ENCODE measurements around the gene BAZ1B. TPM values are rescaled to one million over a fixed set of nuclear protein-coding genes. Genes with fewer than 3 reads are reported as not detected.
"Not testable (repeated sequence)": the region's sequence is repeated elsewhere in the genome, so short reads cannot be mapped to it uniquely, and the experiment has no call there.

BAZ1B gene
- total RNA-seq, 1 donor from 2014 or later = 42.4 TPM

DNA sequence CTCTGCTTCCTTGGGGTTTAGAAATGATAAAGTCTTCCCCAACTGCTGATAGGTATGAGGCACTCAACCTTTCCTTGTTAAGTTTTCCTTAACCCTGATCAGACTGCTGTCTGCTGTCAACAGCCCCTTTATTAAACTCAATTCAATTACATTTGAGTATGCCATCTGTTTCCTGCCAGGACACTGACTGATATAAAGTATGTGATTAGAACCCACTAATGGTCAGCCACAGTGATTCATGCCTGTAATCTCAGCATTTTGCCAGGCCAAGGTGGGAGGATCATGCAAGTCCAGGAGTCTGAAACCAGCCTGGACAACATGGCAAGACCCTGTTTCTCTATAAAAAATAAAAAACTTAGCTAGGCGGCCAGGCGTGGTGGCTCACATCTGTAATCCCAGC, 18.1 kb downstream of the BAZ1B start:
- no peaks in the 10 kb centered on the region for H3K27me3 ChIP-seq (ENCODE audit: control insufficient read depth, insufficient read depth, low read length)
- TF ChIP-seq, protein P1, sequence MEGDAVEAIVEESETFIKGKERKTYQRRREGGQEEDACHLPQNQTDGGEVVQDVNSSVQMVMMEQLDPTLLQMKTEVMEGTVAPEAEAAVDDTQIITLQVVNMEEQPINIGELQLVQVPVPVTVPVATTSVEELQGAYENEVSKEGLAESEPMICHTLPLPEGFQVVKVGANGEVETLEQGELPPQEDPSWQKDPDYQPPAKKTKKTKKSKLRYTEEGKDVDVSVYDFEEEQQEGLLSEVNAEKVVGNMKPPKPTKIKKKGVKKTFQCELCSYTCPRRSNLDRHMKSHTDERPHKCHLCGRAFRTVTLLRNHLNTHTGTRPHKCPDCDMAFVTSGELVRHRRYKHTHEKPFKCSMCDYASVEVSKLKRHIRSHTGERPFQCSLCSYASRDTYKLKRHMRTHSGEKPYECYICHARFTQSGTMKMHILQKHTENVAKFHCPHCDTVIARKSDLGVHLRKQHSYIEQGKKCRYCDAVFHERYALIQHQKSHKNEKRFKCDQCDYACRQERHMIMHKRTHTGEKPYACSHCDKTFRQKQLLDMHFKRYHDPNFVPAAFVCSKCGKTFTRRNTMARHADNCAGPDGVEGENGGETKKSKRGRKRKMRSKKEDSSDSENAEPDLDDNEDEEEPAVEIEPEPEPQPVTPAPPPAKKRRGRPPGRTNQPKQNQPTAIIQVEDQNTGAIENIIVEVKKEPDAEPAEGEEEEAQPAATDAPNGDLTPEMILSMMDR (IDR thresholded peaks at IDR 0.05; ENCODE audit: insufficient read depth, low read length, severe bottlenecking) = no peak
- peaks cover 19% of the 10 kb centered on the region for H3K36me3 ChIP-seq (ENCODE audit: control insufficient read depth, insufficient read depth, low read length)
- no peak for DNase-seq (ENCODE audit: low read depth)
- no peak overlapping the region for H3K4me3 ChIP-seq (ENCODE audit: low read depth, low read length)
- FAIRE-seq = no peak

DNA sequence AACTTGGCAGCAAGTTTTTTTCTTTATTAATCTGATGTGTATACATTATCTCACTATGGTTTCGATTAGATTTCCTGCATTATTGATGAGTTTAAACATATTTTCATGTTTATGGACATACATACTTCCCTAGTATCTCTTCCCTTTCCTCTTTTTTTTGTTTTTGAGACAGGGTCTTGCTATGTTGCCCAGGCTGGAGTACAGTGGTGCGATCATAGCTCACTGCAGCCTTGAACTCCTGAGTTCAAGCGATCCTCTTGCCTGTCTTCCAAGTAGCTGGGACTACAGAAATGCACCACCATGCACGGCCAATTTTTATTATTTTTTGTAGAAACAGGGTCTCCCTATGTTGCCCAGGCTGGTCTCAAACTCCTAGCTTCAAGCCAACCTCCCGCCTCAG, 18.9 kb downstream of the BAZ1B start:
- FAIRE-seq (no peak), DNase-seq (ENCODE audit: low read depth) (no peak)
- Histone ChIP-seq H3K27me3 (ENCODE audit: control insufficient read depth, insufficient read depth, low read length) (no peaks in the 10 kb centered on the region), H3K4me3 (ENCODE audit: low read depth, low read length) (no peak overlapping the region), H3K36me3 (ENCODE audit: control insufficient read depth, insufficient read depth, low read length) (peaks cover 20% of the 10 kb centered on the region)
- TF ChIP-seq, protein P1 (IDR thresholded peaks at IDR 0.05; ENCODE audit: insufficient read depth, low read length, severe bottlenecking) = no peak

DNA sequence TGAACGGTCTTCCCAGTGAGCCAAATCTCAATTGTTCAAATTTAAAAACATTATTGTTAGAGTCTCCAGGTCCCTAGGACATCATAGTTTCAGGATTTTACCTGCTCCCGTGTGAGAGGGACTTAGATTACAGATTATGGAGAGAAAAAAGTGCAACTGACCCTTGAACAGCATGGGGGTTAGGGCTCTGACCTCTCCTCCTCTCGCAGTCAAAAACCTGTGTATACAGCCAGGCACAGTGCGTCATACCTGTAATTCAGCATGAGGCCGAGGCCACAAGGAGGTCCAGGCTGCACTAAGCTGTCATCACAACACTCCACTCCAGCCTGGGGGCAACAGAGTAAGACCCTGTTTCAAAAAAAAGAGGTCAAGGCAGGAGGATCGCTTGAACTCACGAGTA, 25.5 kb downstream of the BAZ1B start:
- H3K4me3 ChIP-seq (ENCODE audit: low read depth, low read length) = no peak overlapping the region
- FAIRE-seq (no peak), DNase-seq (ENCODE audit: low read depth) (no peak)
- no peaks in the 10 kb centered on the region for H3K27me3 ChIP-seq (ENCODE audit: control insufficient read depth, insufficient read depth, low read length)
- peaks cover 18% of the 10 kb centered on the region for H3K36me3 ChIP-seq (ENCODE audit: control insufficient read depth, insufficient read depth, low read length)
- TF ChIP-seq, protein P1 (IDR thresholded peaks at IDR 0.05; ENCODE audit: insufficient read depth, low read length, severe bottlenecking) = no peak

DNA sequence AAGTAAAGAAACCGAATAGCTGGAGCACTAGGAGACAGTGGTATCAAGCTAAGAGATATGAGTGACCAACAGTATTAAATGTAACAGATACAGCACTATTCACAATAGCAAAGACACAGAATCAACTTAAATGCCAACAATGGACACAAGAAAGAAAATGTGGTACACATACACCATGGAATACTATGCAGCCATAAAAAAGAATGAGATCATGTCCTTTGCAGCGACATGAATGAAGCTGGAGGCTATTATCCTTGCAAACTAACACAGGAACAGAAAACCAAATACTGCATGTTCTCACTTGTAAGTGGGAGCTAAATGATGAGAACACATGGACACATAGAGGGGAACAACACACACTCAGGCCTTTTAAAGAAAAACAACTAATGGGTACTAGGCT, 26.6 kb downstream of the BAZ1B start:
- H3K36me3 ChIP-seq (ENCODE audit: control insufficient read depth, insufficient read depth, low read length) = peaks cover 17% of the 10 kb centered on the region
- not testable (repeated sequence) for H3K27me3 ChIP-seq (ENCODE audit: control insufficient read depth, insufficient read depth, low read length); DNase-seq (ENCODE audit: low read depth); H3K4me3 ChIP-seq (ENCODE audit: low read depth, low read length); FAIRE-seq

DNA sequence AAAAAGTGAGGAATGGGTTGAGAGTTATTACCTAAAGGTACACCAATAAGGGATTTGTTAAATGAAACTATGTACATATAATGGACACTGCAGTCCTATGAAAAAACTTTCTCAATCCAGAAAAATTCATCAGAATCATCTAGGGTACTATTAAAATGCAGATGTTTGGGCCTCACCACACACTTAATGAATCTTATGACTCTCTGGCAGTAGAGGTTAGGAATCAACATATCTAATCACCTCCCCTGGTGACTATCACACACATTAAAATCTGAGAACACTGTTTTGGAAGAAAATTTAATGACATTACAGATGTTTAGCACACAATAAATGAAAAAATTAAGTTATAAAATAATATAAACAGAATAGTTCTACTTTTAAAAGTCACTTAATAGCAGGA, 32.1 kb downstream of the BAZ1B start:
- DNase-seq (ENCODE audit: low read depth) = no peak
- peaks cover 7% of the 10 kb centered on the region for H3K36me3 ChIP-seq (ENCODE audit: control insufficient read depth, insufficient read depth, low read length)

DNA sequence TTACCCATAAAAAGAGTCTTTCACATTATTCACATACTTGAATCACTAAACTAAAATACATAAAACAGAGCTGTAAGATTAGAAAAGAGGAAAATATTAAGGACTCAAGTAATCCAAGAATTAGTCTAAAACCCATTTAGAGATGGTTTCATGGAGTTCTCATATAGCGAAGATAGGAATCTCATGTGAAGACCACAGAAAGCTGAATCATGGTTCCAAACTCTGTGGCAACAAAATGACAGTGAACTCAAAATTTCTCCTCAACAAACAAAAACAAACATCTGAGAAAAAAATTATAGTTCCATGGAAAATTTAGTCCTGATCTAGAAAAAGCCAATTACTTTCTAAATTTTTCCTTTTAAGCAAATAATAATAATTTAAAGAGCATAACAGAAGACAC, 34.6 kb downstream of the BAZ1B start:
- no peak for FAIRE-seq
- Histone ChIP-seq H3K4me3 (ENCODE audit: low read depth, low read length) (no peak overlapping the region), H3K27me3 (ENCODE audit: control insufficient read depth, insufficient read depth, low read length) (no peaks in the 10 kb centered on the region), H3K36me3 (ENCODE audit: control insufficient read depth, insufficient read depth, low read length) (peaks cover 6% of the 10 kb centered on the region)
- DNase-seq (ENCODE audit: low read depth) = no peak
- TF ChIP-seq, protein P1 (IDR thresholded peaks at IDR 0.05; ENCODE audit: insufficient read depth, low read length, severe bottlenecking) = no peak

More for the DNA sequence above, 32.1 kb downstream of the BAZ1B start:
- Histone ChIP-seq H3K27me3 (ENCODE audit: control insufficient read depth, insufficient read depth, low read length) (no peaks in the 10 kb centered on the region), H3K4me3 (ENCODE audit: low read depth, low read length) (no peak overlapping the region)
- TF ChIP-seq, protein P1 (IDR thresholded peaks at IDR 0.05; ENCODE audit: insufficient read depth, low read length, severe bottlenecking) = no peak
- FAIRE-seq = no peak

All from bronchial epithelial cell (primary cell).